ENCODE measurements around the gene DYNLT2B.
"Not testable (repeated sequence)": the region's sequence is repeated elsewhere in the genome, so short reads cannot be mapped to it uniquely, and the experiment has no call there.

DYNLT2B gene

DNA sequence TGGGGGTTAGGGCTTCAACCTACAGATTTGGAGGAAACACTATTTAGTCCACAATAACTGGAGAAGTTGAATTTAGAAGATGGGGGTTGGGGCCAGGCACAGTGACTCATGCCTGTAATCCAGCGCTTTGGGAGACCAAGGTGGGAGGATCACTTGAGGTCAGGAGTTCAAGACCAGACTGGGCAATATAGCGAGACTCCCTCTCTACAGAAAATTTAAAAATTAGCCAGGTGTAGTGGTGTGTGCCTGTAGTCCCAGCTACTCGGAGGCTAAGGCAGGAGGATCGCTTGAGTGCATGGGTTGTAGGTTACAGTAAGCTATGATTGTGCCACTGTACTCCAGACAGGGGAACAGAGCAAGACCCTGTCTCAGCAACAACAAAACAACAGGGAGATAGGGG, 5.0 kb upstream of the DYNLT2B start:
- Histone ChIP-seq H3K4me1 (ENCODE audit: control insufficient read depth, insufficient read depth, low read length) (peaks cover 4% of the 10 kb centered on the region), H3K36me3 (ENCODE audit: control insufficient read depth, insufficient read depth, low read length) (no peaks in the 10 kb centered on the region), H3K9ac (ENCODE audit: low read depth, low read length) (no peak overlapping the region), H3K4me3 (ENCODE audit: low read depth, low read length) (no peak overlapping the region), H3K27me3 (ENCODE audit: control insufficient read depth, insufficient read depth, low read length) (no peaks in the 10 kb centered on the region), H3K9me3 (ENCODE audit: control insufficient read depth, insufficient read depth, low read length) (no peaks in the 10 kb centered on the region)

GRCh38 chr3:196321162-196321561, 3.1 kb upstream of the DYNLT2B start:
- no peaks in the 10 kb centered on the region for H3K36me3 ChIP-seq (ENCODE audit: control insufficient read depth, insufficient read depth, low read length)

DNA sequence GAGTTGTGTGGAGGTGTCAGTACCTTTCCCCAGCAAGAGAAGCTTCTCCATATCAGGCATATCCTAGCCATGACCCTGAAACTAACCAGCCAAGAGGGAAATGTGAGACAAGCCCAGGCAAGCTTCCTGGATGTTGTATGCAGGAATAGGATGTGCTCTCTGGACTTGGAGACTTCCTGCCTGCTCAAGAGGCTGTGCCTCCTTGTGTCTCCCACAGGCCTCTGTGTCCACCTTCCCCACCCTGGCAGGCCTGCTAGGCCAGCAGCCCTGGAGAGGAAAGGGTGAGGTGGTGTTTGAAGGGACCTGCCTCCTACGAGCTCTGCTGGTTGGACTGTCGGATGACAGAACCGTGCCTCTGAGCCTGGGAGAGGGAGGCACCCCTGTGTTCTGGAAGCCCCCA, 2.1 kb upstream of the DYNLT2B start:
- no peaks in the 10 kb centered on the region for H3K36me3 ChIP-seq (ENCODE audit: control insufficient read depth, insufficient read depth, low read length)
- H3K9ac ChIP-seq (ENCODE audit: low read depth, low read length) = peak overlapping the region; percentile 47
- H3K9me3 ChIP-seq (ENCODE audit: control insufficient read depth, insufficient read depth, low read length) = no peaks in the 10 kb centered on the region
- H3K4me1 ChIP-seq (ENCODE audit: control insufficient read depth, insufficient read depth, low read length) = no peaks in the 10 kb centered on the region
- H3K27me3 ChIP-seq (ENCODE audit: control insufficient read depth, insufficient read depth, low read length) = no peaks in the 10 kb centered on the region
- no peak overlapping the region for H3K4me3 ChIP-seq (ENCODE audit: low read depth, low read length)

More at GRCh38 chr3:196321162-196321561, 3.1 kb upstream of the DYNLT2B start:
- Histone ChIP-seq H3K4me1 (ENCODE audit: control insufficient read depth, insufficient read depth, low read length) (no peaks in the 10 kb centered on the region), H3K27me3 (ENCODE audit: control insufficient read depth, insufficient read depth, low read length) (no peaks in the 10 kb centered on the region), H3K9ac (ENCODE audit: low read depth, low read length) (no peak overlapping the region), H3K9me3 (ENCODE audit: control insufficient read depth, insufficient read depth, low read length) (no peaks in the 10 kb centered on the region), H3K4me3 (ENCODE audit: low read depth, low read length) (no peak overlapping the region)

GRCh38 chr3:196316799-196317686, 997 bp downstream of the DYNLT2B start:
- peak overlapping the region; percentile 60 for H3K9ac ChIP-seq (ENCODE audit: low read depth, low read length)
- not testable (repeated sequence) for H3K4me1 ChIP-seq (ENCODE audit: control insufficient read depth, insufficient read depth, low read length); H3K36me3 ChIP-seq (ENCODE audit: control insufficient read depth, insufficient read depth, low read length); H3K27me3 ChIP-seq (ENCODE audit: control insufficient read depth, insufficient read depth, low read length); H3K9me3 ChIP-seq (ENCODE audit: control insufficient read depth, insufficient read depth, low read length)
- peak overlapping the region; percentile 89 for H3K4me3 ChIP-seq (ENCODE audit: low read depth, low read length)

GRCh38 chr3:196315821-196316220, 2.2 kb downstream of the DYNLT2B start:
- Histone ChIP-seq H3K27me3 (ENCODE audit: control insufficient read depth, insufficient read depth, low read length) (no peaks in the 10 kb centered on the region), H3K9me3 (ENCODE audit: control insufficient read depth, insufficient read depth, low read length) (no peaks in the 10 kb centered on the region), H3K36me3 (ENCODE audit: control insufficient read depth, insufficient read depth, low read length) (no peaks in the 10 kb centered on the region), H3K9ac (ENCODE audit: low read depth, low read length) (no peak overlapping the region), H3K4me1 (ENCODE audit: control insufficient read depth, insufficient read depth, low read length) (no peaks in the 10 kb centered on the region), H3K4me3 (ENCODE audit: low read depth, low read length) (no peak overlapping the region)

DNA sequence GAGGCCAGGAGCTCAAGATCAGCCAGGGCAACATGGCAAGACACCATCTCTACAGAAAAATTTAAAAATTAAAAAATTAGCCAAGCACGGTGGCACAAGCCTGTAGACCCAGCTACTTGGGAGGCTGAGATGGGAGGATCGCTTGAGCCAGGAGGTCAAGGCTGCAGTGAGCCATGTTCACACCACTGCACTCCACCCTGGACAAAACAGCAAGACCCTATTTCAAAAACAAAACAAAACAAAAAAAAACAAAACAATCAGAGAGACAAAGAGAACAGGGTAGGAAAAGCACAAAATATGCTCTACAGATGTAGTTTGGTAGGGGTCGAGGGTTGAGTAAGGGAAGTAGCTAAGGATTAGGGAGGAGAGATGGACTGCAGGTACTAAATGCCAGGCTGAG, 3.4 kb downstream of the DYNLT2B start:
- no peaks in the 10 kb centered on the region for H3K4me1 ChIP-seq (ENCODE audit: control insufficient read depth, insufficient read depth, low read length)
- no peaks in the 10 kb centered on the region for H3K36me3 ChIP-seq (ENCODE audit: control insufficient read depth, insufficient read depth, low read length)
- no peaks in the 10 kb centered on the region for H3K9me3 ChIP-seq (ENCODE audit: control insufficient read depth, insufficient read depth, low read length)
- H3K4me3 ChIP-seq (ENCODE audit: low read depth, low read length) = no peak overlapping the region
- H3K9ac ChIP-seq (ENCODE audit: low read depth, low read length) = no peak overlapping the region
- no peaks in the 10 kb centered on the region for H3K27me3 ChIP-seq (ENCODE audit: control insufficient read depth, insufficient read depth, low read length)

- H3K9ac ChIP-seq (ENCODE audit: low read depth, low read length); H3K9me3 ChIP-seq (ENCODE audit: control insufficient read depth, insufficient read depth, low read length); H3K4me3 ChIP-seq (ENCODE audit: low read depth, low read length); H3K27me3 ChIP-seq (ENCODE audit: control insufficient read depth, insufficient read depth, low read length); H3K4me1 ChIP-seq (ENCODE audit: control insufficient read depth, insufficient read depth, low read length); H3K36me3 ChIP-seq (ENCODE audit: control insufficient read depth, insufficient read depth, low read length): not testable (repeated sequence)
These were observed 4.0 kb downstream of the DYNLT2B start for GRCh38 chr3:196314086-196314485.

- not testable (repeated sequence) for H3K36me3 ChIP-seq (ENCODE audit: control insufficient read depth, insufficient read depth, low read length); H3K27me3 ChIP-seq (ENCODE audit: control insufficient read depth, insufficient read depth, low read length); H3K9ac ChIP-seq (ENCODE audit: low read depth, low read length); H3K9me3 ChIP-seq (ENCODE audit: control insufficient read depth, insufficient read depth, low read length); H3K4me1 ChIP-seq (ENCODE audit: control insufficient read depth, insufficient read depth, low read length); H3K4me3 ChIP-seq (ENCODE audit: low read depth, low read length)
These were observed 15.1 kb downstream of the DYNLT2B start for GRCh38 chr3:196302960-196303359.

DNA sequence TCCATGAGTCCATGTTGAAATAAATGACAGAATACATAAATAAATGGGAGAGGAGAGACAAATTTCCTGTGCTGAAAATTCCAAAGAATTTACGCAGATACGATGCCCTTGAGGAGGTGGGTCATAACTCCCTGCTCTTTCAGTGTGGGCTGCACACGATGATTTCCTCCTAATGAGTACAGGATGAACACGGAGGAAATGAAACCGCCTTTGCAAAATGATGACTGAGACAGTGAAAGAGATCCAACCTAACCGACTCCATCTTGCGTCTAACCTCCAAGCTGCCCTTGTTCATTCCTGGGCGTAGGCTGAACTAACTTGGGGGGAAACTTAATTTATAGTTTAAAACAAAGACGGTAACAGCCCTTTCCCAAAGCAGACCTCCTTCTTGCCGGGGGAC, 15.5 kb downstream of the DYNLT2B start:
- H3K27me3 ChIP-seq (ENCODE audit: control insufficient read depth, insufficient read depth, low read length); H3K36me3 ChIP-seq (ENCODE audit: control insufficient read depth, insufficient read depth, low read length); H3K4me3 ChIP-seq (ENCODE audit: low read depth, low read length); H3K4me1 ChIP-seq (ENCODE audit: control insufficient read depth, insufficient read depth, low read length); H3K9ac ChIP-seq (ENCODE audit: low read depth, low read length); H3K9me3 ChIP-seq (ENCODE audit: control insufficient read depth, insufficient read depth, low read length): not testable (repeated sequence)

- Histone ChIP-seq H3K4me1 (ENCODE audit: control insufficient read depth, insufficient read depth, low read length) (no peaks in the 10 kb centered on the region), H3K36me3 (ENCODE audit: control insufficient read depth, insufficient read depth, low read length) (no peaks in the 10 kb centered on the region), H3K4me3 (ENCODE audit: low read depth, low read length) (no peak overlapping the region), H3K9me3 (ENCODE audit: control insufficient read depth, insufficient read depth, low read length) (no peaks in the 10 kb centered on the region), H3K9ac (ENCODE audit: low read depth, low read length) (no peak overlapping the region), H3K27me3 (ENCODE audit: control insufficient read depth, insufficient read depth, low read length) (no peaks in the 10 kb centered on the region)
These were observed 19.5 kb downstream of the DYNLT2B start for GRCh38 chr3:196298521-196298920.

GRCh38 chr3:196292286-196292923, 25.6 kb downstream of the DYNLT2B start:
- no peaks in the 10 kb centered on the region for H3K9me3 ChIP-seq (ENCODE audit: control insufficient read depth, insufficient read depth, low read length)
- H3K36me3 ChIP-seq (ENCODE audit: control insufficient read depth, insufficient read depth, low read length) = peaks cover under 1% of the 10 kb centered on the region
- no peak overlapping the region for H3K4me3 ChIP-seq (ENCODE audit: low read depth, low read length)
- H3K9ac ChIP-seq (ENCODE audit: low read depth, low read length) = no peak overlapping the region
- no peaks in the 10 kb centered on the region for H3K4me1 ChIP-seq (ENCODE audit: control insufficient read depth, insufficient read depth, low read length)
- H3K27me3 ChIP-seq (ENCODE audit: control insufficient read depth, insufficient read depth, low read length) = no peaks in the 10 kb centered on the region

- H3K27me3 ChIP-seq (ENCODE audit: control insufficient read depth, insufficient read depth, low read length) = no peaks in the 10 kb centered on the region
- peaks cover 2% of the 10 kb centered on the region for H3K36me3 ChIP-seq (ENCODE audit: control insufficient read depth, insufficient read depth, low read length)
- peak overlapping the region; percentile 100 for H3K4me3 ChIP-seq (ENCODE audit: low read depth, low read length)
- peak overlapping the region; percentile 94 for H3K9ac ChIP-seq (ENCODE audit: low read depth, low read length)
- peaks cover 2% of the 10 kb centered on the region for H3K4me1 ChIP-seq (ENCODE audit: control insufficient read depth, insufficient read depth, low read length)
- no peaks in the 10 kb centered on the region for H3K9me3 ChIP-seq (ENCODE audit: control insufficient read depth, insufficient read depth, low read length)
These were observed 29.9 kb downstream of the DYNLT2B start for GRCh38 chr3:196288141-196288460.

Data from iPS-15b (cell line).